Neuronal stem cell (in vitro differentiated cells): ENCODE data around the gene RHOV.

Experiments
- DNase-seq: peaks from one replicate; pipeline ENCODE4 v3.0.0-alpha.2; 2013; ENCODE audit warnings: low spot score
- H2AFZ ChIP-seq: one replicate; pipeline ENCODE4 v1.6.1; 2013; ENCODE audit warnings: mild to moderate bottlenecking, low read length, inconsistent platforms
- H2AK5ac ChIP-seq: 2 replicates; pipeline ENCODE4 v1.6.1; 2013; ENCODE audit warnings: low read depth, mild to moderate bottlenecking, inconsistent platforms, low read length, moderate library complexity, mixed read lengths
- H2BK120ac ChIP-seq: 2 replicates; pipeline ENCODE4 v1.6.1; 2013; ENCODE audit warnings: low read depth, mild to moderate bottlenecking, inconsistent platforms, low read length, moderate library complexity, mixed read lengths
- H2BK12ac ChIP-seq: one replicate; pipeline ENCODE4 v1.6.1; 2013; ENCODE audit warnings: low read length, inconsistent platforms
- H2BK15ac ChIP-seq: 2 replicates; pipeline ENCODE4 v1.6.1; 2013; ENCODE audit warnings: mild to moderate bottlenecking, low read length, inconsistent platforms, mixed read lengths
- H2BK5ac ChIP-seq: one replicate; pipeline ENCODE4 v1.6.1; 2013; ENCODE audit warnings: inconsistent platforms, mild to moderate bottlenecking, low read length, moderate library complexity
- H3K14ac ChIP-seq: one replicate; pipeline ENCODE4 v1.6.1; 2013; ENCODE audit warnings: low read length, inconsistent platforms
- H3K18ac ChIP-seq: 2 replicates; pipeline ENCODE4 v1.6.1; 2013; ENCODE audit warnings: low read length, inconsistent platforms
- H3K23ac ChIP-seq: 2 replicates; pipeline ENCODE4 v1.6.1; 2013; ENCODE audit warnings: low read depth, mild to moderate bottlenecking, mixed read lengths, low read length, inconsistent platforms; ENCODE audit not compliant: poor library complexity
- H3K27ac ChIP-seq: replicated peaks from 3 replicates; pipeline ENCODE4 v1.5.1; 2013; ENCODE audit warnings: low read length, inconsistent platforms
- H3K27me3 ChIP-seq, 3 experiments: 2 replicates each; pipeline ENCODE4 v1.6.1; 2013; ENCODE audit warnings: low read length in 3 of 3, mild to moderate bottlenecking in 2 of 3, inconsistent platforms in 1 of 3, low read depth in 1 of 3, mixed read lengths in 1 of 3, moderate library complexity in 1 of 3; ENCODE audit not compliant: control insufficient read depth in 3 of 3, insufficient read depth in 3 of 3
- H3K36me3 ChIP-seq, 2 donors: replicated peaks in 1 of 2; 2 replicates each; pipeline ENCODE4 v1.6.1; 2013; ENCODE audit warnings: low read length in 2 of 2; ENCODE audit not compliant: control insufficient read depth in 2 of 2, insufficient read depth in 2 of 2
- H3K4ac ChIP-seq: 2 replicates; pipeline ENCODE4 v1.6.1; 2013; ENCODE audit warnings: inconsistent platforms, mild to moderate bottlenecking, low read length, moderate library complexity
- H3K4me1 ChIP-seq, 2 donors: 1 replicate in 1 of 2; 2 replicates in 1 of 2; pipeline ENCODE4 v1.6.1; 2013; ENCODE audit warnings: low read length in 2 of 2, low read depth in 1 of 2; ENCODE audit not compliant: control insufficient read depth in 2 of 2, insufficient read depth in 1 of 2
- H3K4me2 ChIP-seq: one replicate; pipeline ENCODE4 v1.6.1; 2013; ENCODE audit warnings: mild to moderate bottlenecking, low read length, inconsistent platforms; ENCODE audit not compliant: insufficient read depth, poor library complexity, severe bottlenecking
- H3K4me3 ChIP-seq, 2 donors: 2 replicates each; pipeline ENCODE4 v1.5.1; 2013; ENCODE audit warnings: low read length in 2 of 2, mild to moderate bottlenecking in 2 of 2, inconsistent platforms in 1 of 2, moderate library complexity in 1 of 2
- H3K79me1 ChIP-seq: one replicate; pipeline ENCODE4 v1.6.1; 2013; ENCODE audit warnings: low read depth, mild to moderate bottlenecking, inconsistent platforms, low read length, moderate library complexity
- H3K9ac ChIP-seq: one replicate; pipeline ENCODE4 v1.6.1; 2013; ENCODE audit warnings: mild to moderate bottlenecking, low read depth, low read length, inconsistent platforms; ENCODE audit not compliant: poor library complexity
- H3K9me3 ChIP-seq, 2 donors: replicated peaks in 1 of 2; 2 replicates each; pipeline versions ENCODE3 to v1.6.1; 2013; ENCODE audit warnings: low read length in 2 of 2, mild to moderate bottlenecking in 2 of 2, inconsistent platforms in 1 of 2, low read depth in 1 of 2, mixed read lengths in 1 of 2, moderate library complexity in 1 of 2; ENCODE audit not compliant: control insufficient read depth in 2 of 2, insufficient read depth in 1 of 2
- H4K8ac ChIP-seq: one replicate; pipeline ENCODE4 v1.6.1; 2013; ENCODE audit warnings: low read depth, mild to moderate bottlenecking, inconsistent platforms, low read length, moderate library complexity
- H4K91ac ChIP-seq: one replicate; pipeline ENCODE4 v1.6.1; 2013; ENCODE audit warnings: low read length, low read depth, mild to moderate bottlenecking, inconsistent platforms; ENCODE audit not compliant: poor library complexity
- WGBS, 2 donors: extraction: QIAGEN DNeasy Blood & Tissue Kit; methylation state at CpG; one replicate each; pipeline ENCODE4 v1.1.7; 2013; ENCODE audit warnings: missing lambda C conversion rate in 2 of 2, mixed read lengths in 1 of 2; ENCODE audit not compliant: insufficient read length in 2 of 2, insufficient replicate concordance in 1 of 2; ENCODE audit errors: extremely low coverage in 2 of 2; 5-methylcytosine and 5-hydroxymethylcytosine counted together

RHOV gene

DNA sequence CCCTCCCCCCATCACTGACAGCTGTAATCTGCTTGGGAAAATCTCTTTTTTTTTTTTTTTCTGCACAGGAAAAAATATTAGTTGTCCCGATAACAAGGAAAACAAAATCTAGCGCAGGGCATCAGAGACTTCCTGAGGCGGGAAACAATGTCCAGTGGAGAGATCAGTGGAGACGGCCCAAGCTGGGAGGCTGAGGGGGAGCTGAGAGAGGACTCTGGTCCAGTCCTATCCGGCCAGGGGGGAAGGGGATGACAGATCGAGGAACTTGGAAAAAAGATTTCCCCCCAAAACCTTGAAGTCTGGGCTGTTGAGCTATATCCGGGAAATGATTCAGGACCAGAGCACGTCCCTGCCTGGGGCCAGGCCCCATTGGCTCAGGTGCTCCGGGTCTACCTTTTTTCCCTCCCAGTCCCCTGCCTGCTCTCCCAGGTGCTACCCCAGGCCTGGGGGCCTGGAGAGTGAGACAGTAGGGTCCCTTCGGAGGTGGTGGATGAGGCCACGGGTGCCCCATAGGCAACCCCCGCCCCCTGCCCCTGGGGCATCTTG, 41.2 kb upstream of the RHOV start:
- Histone ChIP-seq H2BK12ac (no peak overlapping the region), H2AFZ (peak overlapping the region; percentile 25), H2BK15ac (no peak overlapping the region), H3K27ac (no peak overlapping the region), H3K4ac (no peak overlapping the region), H3K27me3 (peaks cover 0 to 46% (median 3%) of the 10 kb centered on the region in 3 experiments), H3K4me2 (no peak overlapping the region), H3K4me3 (no peak overlapping the region), H4K8ac (no peak overlapping the region), H3K9me3 (peaks cover 0 to 3% of the 10 kb centered on the region in 2 donors), H2AK5ac (peak overlapping the region; percentile 30), H2BK120ac (no peak overlapping the region), H3K18ac (no peak overlapping the region), H4K91ac (no peak overlapping the region), H3K14ac (no peak overlapping the region), H3K4me1 (peaks cover 23 to 32% of the 10 kb centered on the region in 2 donors), H2BK5ac (no peak overlapping the region), H3K79me1 (peaks cover 4% of the 10 kb centered on the region), H3K36me3 (peaks cover 0 to 2% of the 10 kb centered on the region in 2 donors), H3K23ac (no peak overlapping the region), H3K9ac (no peak overlapping the region)
- WGBS, 2 donors, result no CpG with 5 or more reads among the region's 12 CpGs
- no peak for DNase-seq

DNA sequence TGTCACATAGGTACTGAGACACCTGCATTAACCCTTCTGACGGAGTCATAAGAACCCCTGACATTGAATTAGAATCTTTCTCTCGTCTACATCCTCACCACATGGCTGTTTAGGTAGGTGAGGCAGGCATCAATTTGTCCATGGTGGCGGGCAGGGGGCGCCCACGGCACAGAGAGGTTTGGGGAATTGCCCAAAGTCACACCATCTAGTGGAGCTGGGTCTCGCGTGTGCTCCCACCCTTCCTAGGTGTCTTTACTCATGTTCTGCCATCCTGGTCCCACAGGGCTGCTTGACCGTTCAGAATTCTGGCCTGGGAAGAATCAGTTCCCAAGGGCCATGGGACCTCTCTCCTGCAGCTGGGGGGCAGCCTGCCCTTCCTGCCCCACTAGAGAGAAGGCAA, 40.5 kb upstream of the RHOV start:
- H3K79me1 ChIP-seq, result peaks cover 4% of the 10 kb centered on the region
- H3K4me1 ChIP-seq, result peaks cover 30 to 32% of the 10 kb centered on the region in 2 donors
- peak overlapping the region; percentile 70 for H2AK5ac ChIP-seq
- peak overlapping the region; percentile 21 for H4K8ac ChIP-seq
- no peak for DNase-seq
- H3K4ac ChIP-seq, result no peak overlapping the region
- H3K36me3 ChIP-seq, result peaks cover 0 to 2% of the 10 kb centered on the region in 2 donors
- peak overlapping the region; percentile 25 for H2AFZ ChIP-seq
- peaks cover 0 to 39% (median 3%) of the 10 kb centered on the region in 3 experiments for H3K27me3 ChIP-seq
- WGBS, 2 donors, result no CpG with 5 or more reads among the region's 8 CpGs
- no peak overlapping the region for H3K4me3 ChIP-seq
- no peak overlapping the region for H2BK5ac ChIP-seq
- H3K18ac ChIP-seq, result peak overlapping the region; percentile 74
- H2BK15ac ChIP-seq, result no peak overlapping the region
- H3K9me3 ChIP-seq, result peaks cover 0 to 3% of the 10 kb centered on the region in 2 donors
- H4K91ac ChIP-seq, result no peak overlapping the region
- H3K14ac ChIP-seq, result no peak overlapping the region
- no peak overlapping the region for H3K4me2 ChIP-seq
- H3K23ac ChIP-seq, result no peak overlapping the region
- H3K27ac ChIP-seq, result no peak overlapping the region
- H2BK12ac ChIP-seq, result no peak overlapping the region
- no peak overlapping the region for H2BK120ac ChIP-seq
- H3K9ac ChIP-seq, result no peak overlapping the region

DNA sequence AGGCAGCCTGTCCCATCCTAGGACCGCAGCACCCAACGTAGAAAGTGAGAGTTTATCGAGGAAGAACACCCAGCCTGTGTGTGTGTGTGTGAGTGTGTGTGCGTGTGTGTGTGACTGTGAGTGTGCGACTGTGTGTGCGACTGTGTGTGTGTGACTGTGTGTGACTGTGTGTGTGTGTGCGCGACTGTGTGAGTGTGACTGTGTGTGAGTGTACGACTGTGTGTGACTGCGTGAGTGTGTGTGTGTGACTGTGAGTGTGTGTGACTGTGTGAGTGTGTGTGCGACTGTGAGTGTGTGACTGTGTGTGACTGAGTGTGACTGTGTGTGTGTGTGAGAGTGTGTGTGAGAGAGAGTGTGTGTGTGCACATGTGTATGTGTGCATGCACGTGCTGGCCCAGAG, 40.0 kb upstream of the RHOV start:
- WGBS, 2 donors, result no CpG with 5 or more reads among the region's 12 CpGs
- Histone ChIP-seq H2BK12ac (peak overlapping the region; percentile 80), H2AFZ (no peak overlapping the region), H3K9me3 (peaks cover 0 to 3% of the 10 kb centered on the region in 2 donors), H2BK120ac (no peak overlapping the region), H3K4me1 (peaks cover 29 to 30% of the 10 kb centered on the region in 2 donors), H2AK5ac (no peak overlapping the region), H3K36me3 (peaks cover 0 to 2% of the 10 kb centered on the region in 2 donors), H3K14ac (peak overlapping the region; percentile 23), H3K79me1 (peaks cover 4% of the 10 kb centered on the region), H3K4me3 (peak overlapping the region in 1 of 2 donors; percentile 69), H3K9ac (peak overlapping the region; percentile 68), H3K4ac (no peak overlapping the region), H3K27ac (peak overlapping the region; percentile 20), H3K23ac (peak overlapping the region; percentile 28), H3K18ac (no peak overlapping the region), H3K4me2 (no peak overlapping the region), H3K27me3 (peaks cover 0 to 34% (median 3%) of the 10 kb centered on the region in 3 experiments), H2BK15ac (no peak overlapping the region), H4K8ac (no peak overlapping the region), H2BK5ac (no peak overlapping the region), H4K91ac (no peak overlapping the region)
- no peak for DNase-seq

DNA sequence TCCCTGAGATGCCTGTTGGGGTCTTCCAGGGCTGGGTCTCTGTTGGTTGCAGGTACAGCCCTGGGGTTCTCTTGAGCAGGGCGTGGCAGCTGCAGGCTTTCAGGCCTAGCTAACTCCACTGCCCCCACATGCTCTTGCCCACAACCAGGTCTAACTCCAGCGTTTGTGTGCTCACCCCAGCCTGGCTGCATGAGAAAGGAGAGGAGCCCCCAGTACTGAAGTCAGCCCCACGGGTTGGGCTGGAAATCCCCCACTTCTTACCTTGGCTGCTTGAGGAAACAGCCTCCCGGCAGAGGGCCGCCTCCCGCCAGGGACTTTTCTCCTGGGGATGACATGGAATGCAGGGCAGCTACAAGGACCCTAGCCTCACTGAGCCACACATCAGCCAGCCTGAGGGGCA, 38.4 kb upstream of the RHOV start:
- Histone ChIP-seq H3K27me3 (peaks cover 0 to 19% (median 3%) of the 10 kb centered on the region in 3 experiments), H3K9me3 (peaks cover 0 to 3% of the 10 kb centered on the region in 2 donors), H2BK15ac (no peak overlapping the region), H2BK12ac (no peak overlapping the region), H3K36me3 (peaks cover 0 to 2% of the 10 kb centered on the region in 2 donors), H3K9ac (no peak overlapping the region), H4K91ac (no peak overlapping the region), H3K18ac (peak overlapping the region; percentile 20), H2AFZ (no peak overlapping the region), H3K4me2 (no peak overlapping the region), H2BK120ac (no peak overlapping the region), H3K4ac (no peak overlapping the region), H3K79me1 (peaks cover 5% of the 10 kb centered on the region), H2BK5ac (peak overlapping the region; percentile 40), H3K23ac (no peak overlapping the region), H3K4me3 (peak overlapping the region in 1 of 2 donors; percentile 25), H2AK5ac (peak overlapping the region; percentile 48), H4K8ac (no peak overlapping the region), H3K4me1 (peaks cover 17 to 25% of the 10 kb centered on the region in 2 donors), H3K14ac (no peak overlapping the region), H3K27ac (no peak overlapping the region)
- DNase-seq, result no peak
- WGBS, 2 donors, result no CpG with 5 or more reads among the region's 6 CpGs
